Keratinocyte (primary cell): Measurements from ENCODE around the gene MTHFD1L.

Experiments used
- CTCF ChIP-seq, 3 experiments: IDR thresholded peaks in 1 of 3; conservative IDR thresholded peaks in 1 of 3; optimal IDR thresholded peaks in 1 of 3; 2 replicates in 2 of 3; 3 replicates in 1 of 3; pipeline versions ENCODE3 to v1.5.1; 2011; ENCODE audit warnings: low read length in 3 of 3, mild to moderate bottlenecking in 3 of 3, moderate library complexity in 2 of 3, control low read depth in 1 of 3, inconsistent platforms in 1 of 3; ENCODE audit not compliant: insufficient read depth in 2 of 3; ENCODE audit errors: extremely low read depth in 1 of 3
- EZH2 ChIP-seq: IDR thresholded peaks from one replicate; pipeline ENCODE4 v1.6.1; 2012; ENCODE audit warnings: inconsistent platforms, mild to moderate bottlenecking, low read length, moderate library complexity

- TF ChIP-seq CTCF (optimal IDR thresholded peaks at IDR 0.05 in 1 of 3, IDR thresholded peaks at IDR 0.05 in 1 of 3, conservative IDR thresholded peaks at IDR 0.05 in 1 of 3; ENCODE audit: extremely low read depth in 1 of 3, insufficient read depth in 2 of 3, low read length in 3 of 3) = no peak
- TF ChIP-seq EZH2 = no peak
Observed at GRCh38 chr6:151142676-151143075, 277.2 kb downstream of the MTHFD1L start.
